ENCODE data around the gene ELANE. TPM values are rescaled to one million over a fixed set of nuclear protein-coding genes. Genes with fewer than 3 reads are reported as not detected.

ELANE gene
- total and polyA plus RNA-seq, 9 of the 15 experiments (the other 6 are each of a cell fraction or from before 2014, with no cell fraction given): not detected

DNA sequence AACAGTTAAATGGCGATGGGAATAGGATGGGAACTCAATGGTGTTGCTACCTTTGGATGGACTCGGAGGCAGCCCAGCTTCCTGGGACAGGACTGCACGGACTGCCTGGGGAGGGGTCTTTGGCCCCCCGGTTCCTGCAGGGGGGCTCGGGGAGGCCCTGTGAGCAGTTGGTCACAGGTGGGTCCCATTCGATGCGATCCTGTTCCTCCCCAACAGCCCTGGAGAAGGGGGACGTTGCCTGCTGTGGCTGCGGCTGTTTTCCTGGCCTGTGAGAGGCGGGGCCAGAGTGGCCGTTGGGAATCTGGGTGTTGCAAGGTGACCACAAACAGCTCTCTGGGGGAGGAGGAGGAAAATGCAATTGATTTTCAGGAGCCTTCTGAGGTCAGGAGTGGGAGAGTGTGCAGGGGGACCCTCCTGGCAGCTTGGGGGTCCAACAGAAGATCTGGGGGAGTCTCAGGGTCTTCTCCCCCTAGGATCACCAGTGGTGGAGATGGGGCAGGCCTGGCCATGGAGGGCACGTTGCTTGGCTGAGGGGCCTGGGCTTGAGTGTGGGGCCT lies 28.5 kb upstream of the ELANE start (continued):
- TF ChIP-seq, protein P1, sequence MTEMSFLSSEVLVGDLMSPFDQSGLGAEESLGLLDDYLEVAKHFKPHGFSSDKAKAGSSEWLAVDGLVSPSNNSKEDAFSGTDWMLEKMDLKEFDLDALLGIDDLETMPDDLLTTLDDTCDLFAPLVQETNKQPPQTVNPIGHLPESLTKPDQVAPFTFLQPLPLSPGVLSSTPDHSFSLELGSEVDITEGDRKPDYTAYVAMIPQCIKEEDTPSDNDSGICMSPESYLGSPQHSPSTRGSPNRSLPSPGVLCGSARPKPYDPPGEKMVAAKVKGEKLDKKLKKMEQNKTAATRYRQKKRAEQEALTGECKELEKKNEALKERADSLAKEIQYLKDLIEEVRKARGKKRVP (CRISPR knock-in tag; IDR thresholded peaks at IDR 0.05): peak; percentile 78
- TF ChIP-seq, protein P2, sequence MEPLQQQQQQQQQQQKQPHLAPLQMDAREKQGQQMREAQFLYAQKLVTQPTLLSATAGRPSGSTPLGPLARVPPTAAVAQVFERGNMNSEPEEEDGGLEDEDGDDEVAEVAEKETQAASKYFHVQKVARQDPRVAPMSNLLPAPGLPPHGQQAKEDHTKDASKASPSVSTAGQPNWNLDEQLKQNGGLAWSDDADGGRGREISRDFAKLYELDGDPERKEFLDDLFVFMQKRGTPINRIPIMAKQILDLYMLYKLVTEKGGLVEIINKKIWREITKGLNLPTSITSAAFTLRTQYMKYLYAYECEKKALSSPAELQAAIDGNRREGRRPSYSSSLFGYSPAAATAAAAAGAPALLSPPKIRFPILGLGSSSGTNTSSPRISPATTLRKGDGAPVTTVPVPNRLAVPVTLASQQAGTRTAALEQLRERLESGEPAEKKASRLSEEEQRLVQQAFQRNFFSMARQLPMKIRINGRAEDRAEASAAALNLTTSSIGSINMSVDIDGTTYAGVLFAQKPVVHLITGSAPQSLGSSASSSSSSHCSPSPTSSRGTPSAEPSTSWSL (CRISPR knock-in tag; IDR thresholded peaks at IDR 0.05; ENCODE audit: borderline replicate concordance): 0 out of 2 replicates have a peak, but pooled peaks have one; percentile 5
- TF ChIP-seq POLR2G (IDR thresholded peaks at IDR 0.05; ENCODE audit: low read depth, low read length) (peak; percentile 76), ZBTB17 (CRISPR knock-in tag; IDR thresholded peaks at IDR 0.05) (peak; percentile 78; the same call in 1 of the 2 replicates), ATF7 (IDR thresholded peaks at IDR 0.05) (peak; percentile 60; the same call in 1 of the 2 replicates), IRF2 (CRISPR knock-in tag; IDR thresholded peaks at IDR 0.05) (no peak), HMGN3 (IDR thresholded peaks at IDR 0.05; ENCODE audit: borderline replicate concordance, extremely low read depth, insufficient read length, low read depth, low read length) (peak; percentile 44), FOXK2 (conservative IDR thresholded peaks at IDR 0.05 in 1 of 2, IDR thresholded peaks at IDR 0.05 in 1 of 2; ENCODE audit: low read depth in 2 of 2) (peak; percentile 32 to 39; a peak in 1 of 4 replicates), RBBP5 (IDR thresholded peaks at IDR 0.05; ENCODE audit: borderline replicate concordance, insufficient read depth, low read length, poor library complexity, severe bottlenecking) (peak; percentile 41), MBD2 (IDR thresholded peaks at IDR 0.05; ENCODE audit: borderline replicate concordance, low read depth) (peak; percentile 47; the same call in 1 of the 2 replicates), POLR2B (IDR thresholded peaks at IDR 0.05; ENCODE audit: low read depth, partially characterized antibody) (peak; percentile 67), JUND (IDR thresholded peaks at IDR 0.05; ENCODE audit: borderline replicate concordance, low read depth, low read length) (peak; percentile 32), JUND (tag; IDR thresholded peaks at IDR 0.05; ENCODE audit: borderline replicate concordance, low read depth, low read length) (no peak), STAT5B (CRISPR knock-in tag; IDR thresholded peaks at IDR 0.05) (no peak)
- TF ChIP-seq, protein P3, sequence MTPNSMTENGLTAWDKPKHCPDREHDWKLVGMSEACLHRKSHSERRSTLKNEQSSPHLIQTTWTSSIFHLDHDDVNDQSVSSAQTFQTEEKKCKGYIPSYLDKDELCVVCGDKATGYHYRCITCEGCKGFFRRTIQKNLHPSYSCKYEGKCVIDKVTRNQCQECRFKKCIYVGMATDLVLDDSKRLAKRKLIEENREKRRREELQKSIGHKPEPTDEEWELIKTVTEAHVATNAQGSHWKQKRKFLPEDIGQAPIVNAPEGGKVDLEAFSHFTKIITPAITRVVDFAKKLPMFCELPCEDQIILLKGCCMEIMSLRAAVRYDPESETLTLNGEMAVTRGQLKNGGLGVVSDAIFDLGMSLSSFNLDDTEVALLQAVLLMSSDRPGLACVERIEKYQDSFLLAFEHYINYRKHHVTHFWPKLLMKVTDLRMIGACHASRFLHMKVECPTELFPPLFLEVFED (CRISPR knock-in tag; conservative IDR thresholded peaks at IDR 0.05): peak; percentile 19; the same call in 1 of the 2 replicates
- TF ChIP-seq, protein P4, sequence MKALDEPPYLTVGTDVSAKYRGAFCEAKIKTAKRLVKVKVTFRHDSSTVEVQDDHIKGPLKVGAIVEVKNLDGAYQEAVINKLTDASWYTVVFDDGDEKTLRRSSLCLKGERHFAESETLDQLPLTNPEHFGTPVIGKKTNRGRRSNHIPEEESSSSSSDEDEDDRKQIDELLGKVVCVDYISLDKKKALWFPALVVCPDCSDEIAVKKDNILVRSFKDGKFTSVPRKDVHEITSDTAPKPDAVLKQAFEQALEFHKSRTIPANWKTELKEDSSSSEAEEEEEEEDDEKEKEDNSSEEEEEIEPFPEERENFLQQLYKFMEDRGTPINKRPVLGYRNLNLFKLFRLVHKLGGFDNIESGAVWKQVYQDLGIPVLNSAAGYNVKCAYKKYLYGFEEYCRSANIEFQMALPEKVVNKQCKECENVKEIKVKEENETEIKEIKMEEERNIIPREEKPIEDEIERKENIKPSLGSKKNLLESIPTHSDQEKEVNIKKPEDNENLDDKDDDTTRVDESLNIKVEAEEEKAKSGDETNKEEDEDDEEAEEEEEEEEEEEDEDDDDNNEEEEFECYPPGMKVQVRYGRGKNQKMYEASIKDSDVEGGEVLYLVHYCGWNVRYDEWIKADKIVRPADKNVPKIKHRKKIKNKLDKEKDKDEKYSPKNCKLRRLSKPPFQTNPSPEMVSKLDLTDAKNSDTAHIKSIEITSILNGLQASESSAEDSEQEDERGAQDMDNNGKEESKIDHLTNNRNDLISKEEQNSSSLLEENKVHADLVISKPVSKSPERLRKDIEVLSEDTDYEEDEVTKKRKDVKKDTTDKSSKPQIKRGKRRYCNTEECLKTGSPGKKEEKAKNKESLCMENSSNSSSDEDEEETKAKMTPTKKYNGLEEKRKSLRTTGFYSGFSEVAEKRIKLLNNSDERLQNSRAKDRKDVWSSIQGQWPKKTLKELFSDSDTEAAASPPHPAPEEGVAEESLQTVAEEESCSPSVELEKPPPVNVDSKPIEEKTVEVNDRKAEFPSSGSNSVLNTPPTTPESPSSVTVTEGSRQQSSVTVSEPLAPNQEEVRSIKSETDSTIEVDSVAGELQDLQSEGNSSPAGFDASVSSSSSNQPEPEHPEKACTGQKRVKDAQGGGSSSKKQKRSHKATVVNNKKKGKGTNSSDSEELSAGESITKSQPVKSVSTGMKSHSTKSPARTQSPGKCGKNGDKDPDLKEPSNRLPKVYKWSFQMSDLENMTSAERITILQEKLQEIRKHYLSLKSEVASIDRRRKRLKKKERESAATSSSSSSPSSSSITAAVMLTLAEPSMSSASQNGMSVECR (CRISPR knock-in tag; IDR thresholded peaks at IDR 0.05): no peak; the same call in 1 of the 2 replicates
- TF ChIP-seq, protein P5, sequence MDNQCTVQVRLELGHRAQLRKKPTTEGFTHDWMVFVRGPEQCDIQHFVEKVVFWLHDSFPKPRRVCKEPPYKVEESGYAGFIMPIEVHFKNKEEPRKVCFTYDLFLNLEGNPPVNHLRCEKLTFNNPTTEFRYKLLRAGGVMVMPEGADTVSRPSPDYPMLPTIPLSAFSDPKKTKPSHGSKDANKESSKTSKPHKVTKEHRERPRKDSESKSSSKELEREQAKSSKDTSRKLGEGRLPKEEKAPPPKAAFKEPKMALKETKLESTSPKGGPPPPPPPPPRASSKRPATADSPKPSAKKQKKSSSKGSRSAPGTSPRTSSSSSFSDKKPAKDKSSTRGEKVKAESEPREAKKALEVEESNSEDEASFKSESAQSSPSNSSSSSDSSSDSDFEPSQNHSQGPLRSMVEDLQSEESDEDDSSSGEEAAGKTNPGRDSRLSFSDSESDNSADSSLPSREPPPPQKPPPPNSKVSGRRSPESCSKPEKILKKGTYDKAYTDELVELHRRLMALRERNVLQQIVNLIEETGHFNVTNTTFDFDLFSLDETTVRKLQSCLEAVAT (IDR thresholded peaks at IDR 0.05): peak in 1 of 2 experiments; percentile 75; a peak in 2 of 4 replicates
